Mesodermal cell (in vitro differentiated cells): ENCODE data around the gene ELMO1.

ENCODE experiments used
- H3K27ac ChIP-seq: 2 replicates; pipeline ENCODE4 v1.7.0; 2013; ENCODE audit warnings: mild to moderate bottlenecking, low read depth, low read length, moderate library complexity; ENCODE audit not compliant: severe bottlenecking
- H3K36me3 ChIP-seq: 2 replicates; pipeline ENCODE4 v1.7.1; 2013; ENCODE audit warnings: mild to moderate bottlenecking, low read length, moderate library complexity; ENCODE audit not compliant: control insufficient read depth, insufficient read depth
- H3K4me1 ChIP-seq: one replicate; pipeline ENCODE4 v1.7.1; 2013; ENCODE audit warnings: mild to moderate bottlenecking, low read length; ENCODE audit not compliant: insufficient read depth, control insufficient read depth, poor library complexity, severe bottlenecking
- H3K4me3 ChIP-seq: 2 replicates; pipeline ENCODE4 v1.7.0; 2013; ENCODE audit warnings: low read length, control low read depth, mild to moderate bottlenecking; ENCODE audit not compliant: insufficient read depth, poor library complexity, severe bottlenecking; ENCODE audit errors: extremely low read depth
- H3K9me3 ChIP-seq: 2 replicates; pipeline ENCODE4 v1.7.1; 2013; ENCODE audit warnings: mild to moderate bottlenecking, low read length, moderate library complexity; ENCODE audit not compliant: control insufficient read depth
- WGBS, 2 experiments: methylation state at CpG; one replicate each; pipeline ENCODE4 v1.1.5; 2013; ENCODE audit warnings: missing lambda C conversion rate in 2 of 2; ENCODE audit not compliant: insufficient coverage in 2 of 2; 5-methylcytosine and 5-hydroxymethylcytosine counted together

The ELMO1 gene

DNA sequence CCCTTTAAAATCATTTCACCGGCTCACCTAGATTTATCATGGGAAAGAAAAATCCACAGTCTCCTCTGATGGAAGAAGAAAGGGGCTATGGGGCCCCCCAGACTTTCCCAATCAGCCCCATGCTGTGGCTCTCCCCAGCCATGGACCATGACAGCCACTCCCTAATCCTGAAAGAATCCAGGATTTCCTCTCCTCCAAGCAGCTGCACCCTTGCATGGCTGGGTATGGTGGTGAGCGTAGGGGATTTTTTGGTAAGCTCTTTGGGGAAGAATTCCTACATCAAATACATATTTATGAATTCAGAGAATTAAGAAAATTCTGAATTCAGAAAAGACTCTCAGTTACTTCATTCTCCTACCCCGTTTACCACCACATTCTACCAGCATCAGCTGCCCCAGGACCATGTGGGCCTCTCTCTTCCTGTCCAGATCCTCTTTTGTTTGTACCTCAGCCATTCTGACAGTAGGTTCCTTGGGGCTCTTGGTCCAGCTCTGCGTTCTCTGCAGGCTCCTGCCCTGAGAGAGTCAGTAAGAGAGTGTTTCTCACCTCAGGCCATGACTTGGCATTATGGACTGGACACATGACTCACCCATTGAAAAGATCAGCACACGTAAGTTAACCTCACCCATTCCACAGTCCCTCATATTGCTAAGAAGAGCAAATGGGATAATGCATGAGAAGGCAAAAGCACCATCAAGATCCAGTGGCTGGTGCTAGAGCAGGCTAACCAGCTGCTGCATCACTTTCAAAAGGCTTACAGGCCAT, 337.8 kb downstream of the ELMO1 start:
- 76 to 100% methylated on average over 2 of the region's 5 CpGs for WGBS, 2 experiments

DNA sequence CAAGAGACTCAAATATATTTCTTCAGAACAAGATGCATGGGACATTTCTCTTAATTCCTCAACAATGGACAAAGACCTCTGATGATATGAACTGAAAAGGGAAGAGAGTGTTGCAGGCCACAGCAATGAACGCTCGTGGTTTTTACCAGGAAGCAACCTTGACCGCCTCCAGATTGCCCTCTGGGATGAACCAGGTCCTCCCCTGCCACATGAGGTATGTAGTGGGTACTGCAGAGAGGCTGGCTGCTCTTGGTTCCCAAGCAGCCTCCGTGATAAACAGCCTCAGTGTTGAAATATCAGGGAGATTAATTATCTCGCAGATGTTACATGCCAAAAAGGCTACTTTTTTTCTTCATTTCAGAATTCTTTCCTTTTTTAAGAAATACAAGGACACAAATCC, 338.8 kb downstream of the ELMO1 start:
- Histone ChIP-seq H3K4me3 (no peak overlapping the region), H3K4me1 (peaks cover 30% of the 10 kb centered on the region), H3K27ac (no peak overlapping the region), H3K9me3 (no peaks in the 10 kb centered on the region), H3K36me3 (no peaks in the 10 kb centered on the region)
- 92 to 95% methylated on average over 4 of the region's 5 CpGs for WGBS, 2 experiments

More for the DNA sequence above, 337.8 kb downstream of the ELMO1 start:
- Histone ChIP-seq H3K27ac (no peak overlapping the region), H3K4me3 (no peak overlapping the region), H3K9me3 (no peaks in the 10 kb centered on the region), H3K4me1 (peaks cover 31% of the 10 kb centered on the region), H3K36me3 (no peaks in the 10 kb centered on the region)

DNA sequence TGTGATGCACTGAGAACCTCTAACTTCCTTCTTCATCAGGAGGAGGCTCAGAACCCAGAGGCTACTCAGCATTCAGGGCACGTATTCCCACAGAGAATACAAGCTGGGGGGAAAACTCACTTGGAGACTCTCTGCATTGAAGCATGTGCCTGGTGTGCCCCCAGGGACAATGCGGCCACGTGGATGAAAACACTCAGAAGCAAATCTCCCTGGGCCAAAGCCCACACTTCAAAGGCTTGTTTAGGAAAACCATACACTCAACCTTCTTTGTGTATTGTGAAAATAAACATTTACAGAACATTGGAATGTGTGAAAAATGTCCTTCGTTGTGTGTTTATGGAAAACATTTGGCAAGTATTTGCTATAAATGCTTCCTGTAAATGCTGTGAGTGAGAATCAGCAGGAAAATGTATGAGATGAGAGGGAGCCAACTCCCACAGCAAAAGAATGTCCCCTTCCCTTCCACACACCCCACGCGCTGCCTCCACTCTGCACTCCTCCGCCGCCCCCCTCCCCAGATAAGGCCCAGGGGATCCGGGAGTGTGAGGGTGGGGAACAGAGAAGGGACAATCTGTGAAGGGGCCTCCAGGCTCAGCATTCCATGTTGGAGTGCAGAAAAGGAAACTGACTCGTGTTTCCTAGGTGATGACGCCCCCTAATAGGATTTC, 339.5 kb downstream of the ELMO1 start:
- WGBS, 2 experiments = 67 to 78% methylated on average over 3 to 6 of the region's 11 CpGs
- Histone ChIP-seq H3K9me3 (no peaks in the 10 kb centered on the region), H3K36me3 (no peaks in the 10 kb centered on the region)

DNA sequence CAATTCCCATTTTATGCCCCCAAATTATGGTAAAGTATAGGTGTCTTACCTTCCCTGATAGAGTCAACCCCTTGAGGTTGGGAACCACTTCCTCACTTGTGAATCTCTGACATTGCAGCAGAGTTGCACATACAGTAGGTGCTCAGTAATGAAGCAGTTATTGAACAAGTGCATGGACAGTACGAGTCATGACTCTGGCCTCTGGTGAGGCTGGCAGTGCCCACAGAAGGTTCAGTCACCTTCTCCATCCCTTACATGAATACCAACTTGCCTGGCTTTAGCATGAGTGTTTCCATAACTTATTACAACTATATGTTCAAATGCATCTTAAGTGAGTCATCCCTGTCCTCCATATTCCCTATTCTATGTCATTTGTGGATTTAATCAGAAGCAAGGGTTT, 340.0 kb downstream of the ELMO1 start:
- no peak overlapping the region for H3K4me3 ChIP-seq
- WGBS, 2 experiments = 90 to 100% methylated on average over 1 of the region's 1 CpG

More for the DNA sequence above, 339.5 kb downstream of the ELMO1 start:
- no peak overlapping the region for H3K4me3 ChIP-seq
- H3K4me1 ChIP-seq = peaks cover 30% of the 10 kb centered on the region
- no peak overlapping the region for H3K27ac ChIP-seq

DNA sequence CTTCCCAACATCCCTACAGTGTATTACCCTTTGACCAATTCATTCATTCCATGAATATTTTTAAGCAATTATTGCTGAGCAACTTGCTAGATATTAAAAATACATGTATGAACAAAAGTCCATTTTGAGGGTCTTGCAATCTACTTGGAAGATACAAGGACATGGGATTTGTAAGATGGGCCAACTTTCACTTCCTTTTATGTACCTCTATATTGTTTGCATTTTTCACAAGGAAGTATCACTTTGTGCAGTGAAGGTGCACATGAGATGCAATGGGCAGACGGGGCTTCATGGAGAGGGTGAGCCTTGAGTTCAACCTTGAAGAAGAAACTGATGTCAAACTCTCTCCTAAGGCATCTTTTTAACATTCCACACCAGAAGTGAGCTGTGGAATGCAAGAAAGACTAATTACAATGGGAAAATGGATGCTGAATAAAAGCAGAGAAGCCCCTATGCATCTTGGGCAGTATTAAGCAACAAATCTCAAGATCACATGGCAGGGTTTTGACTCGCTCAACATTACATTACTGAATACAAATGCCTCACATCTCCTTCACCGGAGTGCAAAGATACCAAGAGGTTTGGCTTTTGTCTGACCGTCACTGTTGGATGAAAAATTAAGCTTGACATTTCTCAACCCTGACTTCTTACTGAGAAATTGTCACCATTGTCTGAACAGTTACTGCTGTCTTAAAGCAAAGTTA, 341.5 kb downstream of the ELMO1 start:
- H3K4me3 ChIP-seq = no peak overlapping the region
- no peaks in the 10 kb centered on the region for H3K36me3 ChIP-seq
- no peak overlapping the region for H3K27ac ChIP-seq
- no peaks in the 10 kb centered on the region for H3K9me3 ChIP-seq
- peaks cover 22% of the 10 kb centered on the region for H3K4me1 ChIP-seq
- WGBS, 2 experiments = 78 to 100% methylated on average over 1 to 3 of the region's 4 CpGs

More for the DNA sequence above, 340.0 kb downstream of the ELMO1 start:
- Histone ChIP-seq H3K27ac (no peak overlapping the region), H3K4me1 (peaks cover 27% of the 10 kb centered on the region), H3K36me3 (no peaks in the 10 kb centered on the region), H3K9me3 (no peaks in the 10 kb centered on the region)

DNA sequence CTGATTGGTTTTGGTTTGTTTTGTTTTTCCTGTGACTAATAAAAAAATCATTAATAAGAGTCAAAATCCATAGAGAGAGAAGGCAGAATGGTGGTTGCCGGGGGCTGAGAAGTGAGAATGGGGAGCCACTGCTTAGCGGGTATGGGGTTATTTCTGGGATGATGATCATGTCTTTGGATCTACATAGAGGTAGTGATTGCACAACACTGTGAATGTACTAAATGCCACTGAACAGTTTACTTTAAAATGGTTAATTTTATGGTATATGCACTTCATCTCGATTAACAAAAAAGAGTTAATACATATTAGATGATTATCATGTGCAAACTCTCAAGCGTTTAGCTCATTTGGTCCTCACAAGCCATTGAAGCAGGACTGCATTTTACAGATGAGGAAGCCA, 342.9 kb downstream of the ELMO1 start:
- H3K4me3 ChIP-seq = no peak overlapping the region
- H3K27ac ChIP-seq = no peak overlapping the region
- 80 to 100% methylated on average over 1 of the region's 4 CpGs for WGBS, 2 experiments
- H3K36me3 ChIP-seq = no peaks in the 10 kb centered on the region
- peaks cover 22% of the 10 kb centered on the region for H3K4me1 ChIP-seq
- H3K9me3 ChIP-seq = no peaks in the 10 kb centered on the region

DNA sequence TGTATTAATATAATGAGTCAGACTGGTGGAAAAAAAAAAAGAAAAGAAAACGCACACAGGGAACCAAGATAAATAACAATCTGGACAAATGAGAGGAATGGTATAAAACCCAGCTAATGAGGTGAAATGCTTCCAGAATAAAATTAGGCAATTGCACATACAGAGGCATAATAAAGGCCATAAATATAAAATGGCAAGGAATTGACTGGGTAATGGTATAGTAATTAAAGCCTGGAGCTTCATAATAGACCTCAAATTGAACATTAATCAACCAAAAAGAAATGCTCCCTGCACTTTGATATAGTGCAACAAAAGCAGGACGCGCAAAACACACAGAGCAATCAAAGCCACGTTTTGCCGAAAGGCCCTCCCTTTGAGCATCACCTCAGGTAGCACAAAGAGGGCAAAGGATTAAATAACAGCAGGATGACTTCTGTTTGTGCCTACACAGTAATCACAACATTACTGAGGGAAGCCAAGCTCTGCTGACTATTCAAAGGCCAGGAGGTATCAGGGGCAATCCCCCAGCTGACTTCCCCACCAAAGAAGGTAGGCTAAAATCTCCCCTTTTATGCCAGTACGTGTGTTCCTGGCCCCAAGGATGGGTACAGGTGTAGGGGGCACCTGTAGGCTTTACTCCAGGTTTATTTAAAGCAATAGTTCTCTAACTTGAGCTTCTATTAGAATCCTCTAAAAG, 343.7 kb downstream of the ELMO1 start:
- 80 to 100% methylated on average over 3 to 5 of the region's 6 CpGs for WGBS, 2 experiments
- H3K9me3 ChIP-seq = no peaks in the 10 kb centered on the region
- H3K27ac ChIP-seq = no peak overlapping the region
- H3K36me3 ChIP-seq = no peaks in the 10 kb centered on the region
- H3K4me3 ChIP-seq = no peak overlapping the region
- H3K4me1 ChIP-seq = peaks cover 20% of the 10 kb centered on the region

DNA sequence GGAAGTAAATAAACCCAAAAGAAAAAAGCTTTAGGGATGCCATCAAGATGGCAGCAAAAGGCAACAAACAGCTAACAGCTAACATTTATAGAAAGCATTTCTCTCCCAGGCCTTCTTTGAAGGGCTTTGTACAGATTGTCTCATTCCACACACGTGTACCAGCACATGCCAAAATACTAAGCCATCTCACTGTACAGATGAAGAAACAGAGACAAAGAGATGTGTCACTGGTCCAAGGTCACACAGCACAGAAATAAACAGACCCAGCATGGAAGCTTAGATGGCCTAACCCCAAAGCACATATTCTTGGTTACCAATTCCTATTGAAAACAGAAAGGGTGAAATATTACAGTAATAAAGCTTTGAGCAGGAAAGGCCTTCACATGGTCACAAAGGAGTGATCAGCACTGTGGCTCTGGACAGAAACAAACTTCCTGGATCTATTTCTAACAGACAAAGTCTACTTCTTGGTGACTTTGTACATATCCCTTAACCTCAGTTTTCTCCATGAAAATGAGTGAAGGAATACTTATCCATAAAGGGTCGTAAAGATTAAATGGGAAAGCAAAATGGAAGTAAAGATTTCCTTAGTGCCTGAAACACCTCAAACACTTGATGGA, 346.0 kb downstream of the ELMO1 start:
- WGBS, 2 experiments = 71 to 100% methylated on average over 1 of the region's 2 CpGs
- Histone ChIP-seq H3K9me3 (no peaks in the 10 kb centered on the region), H3K4me1 (no peaks in the 10 kb centered on the region), H3K4me3 (no peak overlapping the region), H3K36me3 (no peaks in the 10 kb centered on the region), H3K27ac (no peak overlapping the region)

DNA sequence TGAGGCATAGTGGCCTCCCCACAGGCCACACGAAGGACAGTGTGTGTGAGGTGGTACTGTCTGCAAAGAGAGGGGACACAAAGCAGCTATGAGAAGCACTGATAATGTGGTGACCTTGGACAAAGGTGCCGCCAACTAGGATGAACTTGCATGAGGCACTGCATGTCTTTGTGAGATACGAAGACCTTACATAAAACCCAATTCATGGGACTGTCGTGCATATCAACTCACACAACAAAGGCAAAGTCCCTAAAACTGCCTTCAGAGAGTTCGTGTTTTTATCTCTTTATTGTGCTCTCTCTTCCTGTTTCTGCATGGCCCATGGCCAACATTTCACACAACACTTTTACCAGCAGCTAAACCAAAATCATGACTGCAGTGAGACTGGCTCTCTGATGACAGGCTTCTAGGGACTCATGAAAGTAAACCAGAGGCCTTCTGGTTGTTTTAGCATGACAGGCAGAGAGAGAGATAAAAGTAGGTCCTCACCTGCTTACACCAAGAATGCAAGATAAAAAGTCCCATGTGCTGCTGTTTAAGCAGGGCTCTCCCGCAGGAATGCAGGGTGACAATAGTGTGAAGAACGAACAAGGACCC, 347.8 kb downstream of the ELMO1 start:
- 87 to 89% methylated on average over 6 to 7 of the region's 7 CpGs for WGBS, 2 experiments
- Histone ChIP-seq H3K4me3 (no peak overlapping the region), H3K4me1 (no peaks in the 10 kb centered on the region), H3K27ac (no peak overlapping the region), H3K36me3 (peaks cover 2% of the 10 kb centered on the region), H3K9me3 (no peaks in the 10 kb centered on the region)

DNA sequence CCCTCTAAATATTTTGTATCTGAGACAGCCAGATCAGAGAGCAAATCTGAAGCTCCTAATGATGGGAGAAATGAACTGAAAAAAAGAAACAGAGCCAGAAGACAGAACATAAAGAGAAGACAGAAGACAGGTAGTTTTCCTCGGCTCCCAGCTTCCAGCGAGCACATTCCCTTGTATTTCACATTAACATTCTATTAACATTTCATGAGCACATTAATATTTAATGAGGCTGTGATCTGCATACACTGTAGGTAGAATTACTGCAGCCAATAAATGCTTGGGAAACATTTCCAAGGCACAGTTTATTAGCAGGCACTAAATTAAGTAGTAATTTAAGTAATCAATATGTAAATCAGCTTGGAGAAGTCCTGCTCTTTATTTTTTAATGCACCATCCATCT, 349.9 kb downstream of the ELMO1 start:
- Histone ChIP-seq H3K4me3 (no peak overlapping the region), H3K9me3 (no peaks in the 10 kb centered on the region), H3K27ac (no peak overlapping the region), H3K4me1 (no peaks in the 10 kb centered on the region), H3K36me3 (peaks cover 2% of the 10 kb centered on the region)
- no CpG with 5 or more reads among the region's 2 CpGs for WGBS, 2 experiments
